GM15510 (cell line): Measurements from ENCODE around the gene TIMM8B.

Source experiments
- POLR2A ChIP-seq: IDR thresholded peaks from 3 replicates; pipeline ENCODE4 v1.6.1; 2011; ENCODE audit warnings: borderline replicate concordance; ENCODE audit not compliant: insufficient read length; ENCODE audit errors: extremely low read depth

Gene TIMM8B

DNA sequence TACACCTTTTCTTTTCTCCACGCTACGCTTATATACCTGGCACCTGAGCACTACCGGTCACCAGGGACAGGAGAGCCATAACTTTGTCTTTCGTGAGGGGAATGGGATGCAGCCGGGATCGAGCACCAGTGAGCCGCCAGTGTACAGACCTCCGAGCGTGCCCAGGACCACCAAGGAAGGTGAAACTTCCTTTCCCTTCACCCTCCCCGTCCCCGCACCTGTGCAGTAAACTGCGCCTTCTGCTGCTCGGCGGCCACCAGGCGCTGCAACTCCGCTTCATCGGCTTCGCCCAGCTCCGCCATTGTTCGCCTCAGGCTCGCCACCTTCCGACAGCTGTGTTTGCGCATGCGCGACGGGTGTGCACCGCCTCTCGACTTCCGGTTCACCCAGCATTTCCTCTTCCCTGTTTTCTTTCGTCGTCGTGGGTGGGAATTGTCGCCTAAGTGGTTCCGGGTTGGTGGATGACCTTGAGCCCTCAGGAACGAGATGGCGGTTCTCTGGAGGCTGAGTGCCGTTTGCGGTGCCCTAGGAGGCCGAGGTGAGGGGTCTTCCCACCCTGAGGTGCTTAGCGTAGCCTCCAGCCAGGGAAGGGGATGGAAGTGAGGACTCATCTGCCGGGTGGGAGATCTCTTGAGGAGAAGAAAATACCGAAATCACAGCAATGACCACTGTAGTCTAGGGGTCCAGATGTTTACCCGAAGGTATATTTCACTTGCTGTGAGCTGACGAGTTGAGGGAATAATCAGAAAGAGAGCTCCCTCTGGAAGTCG, at the start of gene TIMM8B, which contains the start of gene SDHD:
TSS of gene TIMM8B (minus strand) at position 335 of the 770 bp plus-strand sequence. CDS start at position 302, 33 bp downstream.
TSS of gene SDHD (plus strand) at position 452 of the 770 bp plus-strand sequence. CDS start at position 487, 35 bp downstream.
- peak; percentile 74 for TF ChIP-seq POLR2A

- no peak for TF ChIP-seq POLR2A
Measured at GRCh38 chr11:112134473-112134872, 47.9 kb upstream of the TIMM8B start.

DNA sequence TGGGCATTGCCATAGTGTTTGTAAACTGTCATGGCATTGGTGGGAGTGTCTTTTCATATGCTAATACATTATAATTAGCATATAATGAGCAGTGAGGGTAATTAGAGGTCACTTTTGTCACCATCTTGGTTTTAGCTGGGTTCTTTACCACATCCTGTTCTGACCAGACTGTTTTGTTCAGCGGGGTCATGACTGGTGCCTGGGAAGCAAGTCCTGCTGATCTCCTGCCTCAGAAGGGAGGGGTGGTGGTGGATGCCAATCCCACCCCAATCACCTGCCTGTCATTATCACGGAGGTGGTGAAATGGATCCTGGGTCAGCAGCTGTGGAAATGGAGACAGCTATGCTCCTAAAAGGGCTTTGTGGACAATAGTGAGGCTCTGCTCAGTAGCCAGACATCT, 46.2 kb upstream of the TIMM8B start:
- no peak for TF ChIP-seq POLR2A

- no peak for TF ChIP-seq POLR2A
Measured at GRCh38 chr11:112129656-112130055, 43.1 kb upstream of the TIMM8B start.

- no peak for TF ChIP-seq POLR2A
Measured at GRCh38 chr11:112128483-112129121, 42.0 kb upstream of the TIMM8B start.

GRCh38 chr11:112127056-112127455, 40.5 kb upstream of the TIMM8B start:
- no peak for TF ChIP-seq POLR2A

- no peak for TF ChIP-seq POLR2A
Measured at GRCh38 chr11:112123129-112123528, 36.6 kb upstream of the TIMM8B start.

- no peak for TF ChIP-seq POLR2A
Measured at GRCh38 chr11:112121981-112122615, 35.5 kb upstream of the TIMM8B start.

DNA sequence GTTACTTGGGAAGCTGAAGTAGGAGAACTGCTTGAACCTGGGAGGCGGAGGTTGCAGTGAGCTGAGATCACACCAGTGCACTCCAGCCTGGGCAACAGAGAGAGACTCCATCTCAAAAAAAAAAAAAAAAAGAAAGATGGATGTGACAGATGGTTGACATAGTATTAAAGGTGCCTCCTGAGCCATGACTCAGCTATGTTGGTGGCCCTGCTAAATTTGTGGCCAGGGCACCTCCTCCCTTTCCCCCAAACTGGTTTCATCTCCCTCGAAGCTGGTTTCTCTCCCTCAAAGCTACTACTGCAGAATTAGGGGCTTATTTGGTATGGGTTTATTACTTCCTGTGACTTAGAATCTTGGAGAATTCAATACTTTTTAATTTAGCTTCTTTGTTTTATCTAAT, 31.6 kb upstream of the TIMM8B start:
- no peak for TF ChIP-seq POLR2A

DNA sequence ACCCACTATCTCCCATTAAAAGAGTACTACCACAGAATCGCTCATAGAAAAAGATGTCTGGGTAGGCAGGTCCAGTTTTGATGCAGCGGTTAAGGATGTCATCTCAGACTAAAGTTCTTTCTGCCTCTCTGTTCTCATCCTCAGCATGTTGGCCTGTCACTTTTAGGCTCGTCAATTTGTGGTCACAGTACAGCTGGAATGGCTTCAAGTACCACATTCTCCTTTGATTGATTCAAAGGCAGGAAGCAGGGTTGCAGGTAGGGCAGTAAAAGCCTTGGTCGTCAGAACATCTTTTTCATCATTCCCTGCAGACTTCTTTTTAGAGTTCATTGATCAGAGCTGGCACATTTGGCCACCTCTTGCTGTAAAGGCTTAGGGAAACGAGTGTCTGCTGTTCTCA, 28.8 kb upstream of the TIMM8B start:
- TF ChIP-seq POLR2A = no peak

DNA sequence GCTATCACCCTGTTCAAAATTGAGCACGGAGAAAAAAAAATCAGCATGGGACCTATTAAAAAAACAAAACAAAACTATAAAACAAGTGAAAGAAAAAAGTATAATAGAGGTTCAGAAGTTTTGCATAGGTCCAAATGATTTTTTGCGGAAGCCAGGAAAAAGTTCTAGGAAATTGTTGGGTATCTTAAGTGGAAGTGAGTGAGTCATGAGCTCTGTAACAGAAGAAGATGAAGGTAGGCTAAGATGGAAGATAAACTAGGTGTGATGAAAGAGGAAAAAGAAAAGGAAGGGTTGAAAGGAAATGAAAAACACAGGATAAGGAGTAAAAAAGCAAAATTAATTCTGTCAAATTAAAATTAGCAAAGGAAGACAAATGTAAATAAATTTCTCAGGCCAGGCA, 27.9 kb upstream of the TIMM8B start:
- TF ChIP-seq POLR2A = no peak

- TF ChIP-seq POLR2A = no peak
Measured at GRCh38 chr11:112113539-112114457, 27.2 kb upstream of the TIMM8B start.

DNA sequence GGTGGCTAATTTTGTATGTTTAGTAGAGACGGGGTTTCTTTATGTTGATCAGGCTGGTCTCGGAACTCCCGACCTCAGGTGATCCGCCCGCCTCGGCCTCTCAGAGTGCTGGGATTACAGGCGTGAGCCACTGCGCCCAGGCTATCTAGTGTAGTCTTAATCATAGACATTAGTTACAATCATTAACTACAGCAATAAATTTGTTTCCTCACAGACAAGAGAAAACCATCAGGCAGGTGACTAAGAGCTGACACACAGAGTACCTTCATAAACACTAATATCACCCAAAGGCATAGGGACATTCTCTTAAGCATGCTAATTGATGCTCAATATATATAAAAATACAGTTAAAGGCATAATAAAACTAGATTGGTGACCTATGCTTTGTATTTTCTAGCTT, 19.5 kb upstream of the TIMM8B start:
- TF ChIP-seq POLR2A = no peak

DNA sequence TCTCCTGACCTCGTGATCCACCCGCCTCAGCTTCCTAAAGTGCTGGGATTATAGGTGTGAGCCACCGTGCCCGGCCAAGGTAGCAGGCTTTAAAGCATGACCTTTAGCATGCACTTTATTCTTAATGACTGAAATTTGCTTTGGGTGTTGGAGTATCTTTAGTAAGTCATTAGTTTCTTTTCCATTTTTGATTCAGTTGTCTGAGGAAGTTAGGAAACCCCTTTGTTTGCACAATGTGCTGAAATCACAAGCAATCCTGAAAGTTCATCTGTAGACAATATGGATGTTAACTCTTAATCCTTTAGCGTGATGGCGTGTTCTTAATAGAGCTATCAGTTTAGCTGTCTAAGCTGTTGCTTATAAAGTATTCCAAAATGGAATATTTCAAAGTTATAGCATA, 16.9 kb upstream of the TIMM8B start:
- no peak for TF ChIP-seq POLR2A
